ENCODE measurements around the gene AHCYL2.

GRCh38 chr7:129298268-129298893 lies 73.6 kb downstream of the AHCYL2 start:
- TF ChIP-seq CTCF (IDR thresholded peaks at IDR 0.05; ENCODE audit: low read depth, low read length, poor library complexity, severe bottlenecking), result peak; percentile 98
- TF ChIP-seq EZH2phosphoT487 (IDR thresholded peaks at IDR 0.05; ENCODE audit: borderline replicate concordance, low read length), result no peak
